HG03039 (cell line): ENCODE measurements around the gene MXI1.
"Not testable (repeated sequence)": the region's sequence is repeated elsewhere in the genome, so short reads cannot be mapped to it uniquely, and the experiment has no call there.

Source experiments
- ATAC-seq: cut with Tn5 transposase; IDR thresholded peaks from one replicate; pipeline ENCODE4 v1.9.1; 2021; ENCODE audit warnings: mild to moderate bottlenecking, moderate library complexity; ENCODE audit not compliant: unreplicated experiment

The MXI1 gene

GRCh38 chr10:110233846-110234245 lies 26.4 kb downstream of the MXI1 start:
- no peak for ATAC-seq

GRCh38 chr10:110237894-110238480 lies 30.6 kb downstream of the MXI1 start:
- ATAC-seq: no peak

GRCh38 chr10:110239892-110240291 lies 32.5 kb downstream of the MXI1 start:
- ATAC-seq: no peak

- no peak for ATAC-seq
Measured at GRCh38 chr10:110241407-110241806, 34.0 kb downstream of the MXI1 start.

GRCh38 chr10:110241841-110242240 lies 34.4 kb downstream of the MXI1 start:
- no peak for ATAC-seq

GRCh38 chr10:110242511-110242910 lies 35.1 kb downstream of the MXI1 start:
- ATAC-seq: no peak

- ATAC-seq: no peak
Measured at GRCh38 chr10:110244550-110244949, 37.1 kb downstream of the MXI1 start.

- ATAC-seq: not testable (repeated sequence)
Measured at GRCh38 chr10:110247833-110248232, 40.4 kb downstream of the MXI1 start.

- ATAC-seq: not testable (repeated sequence)
Measured at GRCh38 chr10:110249489-110249888, 42.1 kb downstream of the MXI1 start.

- peak; percentile 76 for ATAC-seq
Measured at GRCh38 chr10:110251392-110251791, 44.0 kb downstream of the MXI1 start.

- ATAC-seq: no peak
Measured at GRCh38 chr10:110252151-110252550, 44.7 kb downstream of the MXI1 start.

- no peak for ATAC-seq
Measured at GRCh38 chr10:110254467-110254866, 47.1 kb downstream of the MXI1 start.

- ATAC-seq: no peak
Measured at GRCh38 chr10:110258542-110258941, 51.1 kb downstream of the MXI1 start.

- ATAC-seq: no peak
Measured at GRCh38 chr10:110259317-110259716, 51.9 kb downstream of the MXI1 start.

- no peak for ATAC-seq
Measured at GRCh38 chr10:110260746-110261477, 53.5 kb downstream of the MXI1 start.

- no peak for ATAC-seq
Measured at GRCh38 chr10:110263164-110263563, 55.8 kb downstream of the MXI1 start.

GRCh38 chr10:110265573-110266193 lies 58.3 kb downstream of the MXI1 start:
- ATAC-seq: no peak

GRCh38 chr10:110267276-110267675 lies 59.9 kb downstream of the MXI1 start:
- ATAC-seq: no peak

GRCh38 chr10:110268442-110268841 lies 61.0 kb downstream of the MXI1 start:
- ATAC-seq: no peak

- no peak for ATAC-seq
Measured at GRCh38 chr10:110268971-110269370, 61.6 kb downstream of the MXI1 start.

GRCh38 chr10:110269374-110270318 lies 62.2 kb downstream of the MXI1 start:
- peak; percentile 48 for ATAC-seq
